Psoas muscle (tissue), 8 donors: ENCODE data around the gene NDUFA5. TPM values are rescaled to one million over a fixed set of nuclear protein-coding genes. Genes with fewer than 3 reads are reported as not detected.

Experiments used
- ATAC-seq, 4 donors: fragments of 200-7000 bp; cut with Tn5 transposase; one replicate each; pipeline ENCODE4 v1.9.1; 2020; ENCODE audit warnings: moderate library complexity in 3 of 4, mild to moderate bottlenecking in 2 of 4
- DNase-seq, 2 donors: peaks; one replicate each; pipeline ENCODE4 v3.0.0-alpha.2; 2020
- H3K27ac ChIP-seq: fragments of 200-600 bp; one replicate; pipeline ENCODE4 v1.8.0; 2022
- H3K27me3 ChIP-seq, 3 donors: fragments of 200-600 bp in 1 of 3; one replicate each; pipeline versions ENCODE4 v1.6.1 to v1.8.0; 2013 to 2022; ENCODE audit warnings: low read length in 2 of 3, mild to moderate bottlenecking in 2 of 3, moderate library complexity in 1 of 3; ENCODE audit not compliant: insufficient read depth in 3 of 3
- H3K36me3 ChIP-seq, 2 donors: fragments of 200-600 bp in 1 of 2; one replicate each; pipeline versions ENCODE4 v1.6.1 to v1.8.0; 2013 to 2022; ENCODE audit warnings: low read depth in 1 of 2, mild to moderate bottlenecking in 1 of 2, moderate library complexity in 1 of 2; ENCODE audit not compliant: insufficient read depth in 1 of 2
- H3K4me1 ChIP-seq: fragments of 200-600 bp; one replicate; pipeline ENCODE4 v1.8.0; 2022
- H3K4me3 ChIP-seq: fragments of 200-600 bp; one replicate; pipeline ENCODE4 v1.8.0; 2022; ENCODE audit warnings: mild to moderate bottlenecking
- H3K9me3 ChIP-seq: fragments of 200-600 bp; one replicate; pipeline ENCODE4 v1.8.0; 2022
- CTCF ChIP-seq: fragments of 200-600 bp; IDR thresholded peaks from one replicate; pipeline ENCODE4 v1.8.0; 2022; ENCODE audit warnings: antibody characterized with exemption
- WGBS, 3 donors: extraction: QIAGEN DNeasy Blood & Tissue Kit; methylation state at CpG; one replicate each; pipeline versions ENCODE4 v1.1.6 to v1.1.7; 2013; 5-methylcytosine and 5-hydroxymethylcytosine counted together
- intact Hi-C, 2 donors: fragments of 100-400 bp; cut with DNase I; formaldehyde crosslinking; loops; one replicate each; pipeline versions ENCODE4 v1.11.0 to v1.14.2; 2022
- polyA plus RNA-seq, 3 donors: library from polyadenylated mRNA; stranded (reverse); fragments of 200-250 nt; gene quantifications; one replicate each; pipeline ENCODE4 v1.2.3, GENCODE V29; 2013
- total RNA-seq, 4 donors: library from RNA; stranded (reverse); fragmentation: NEBNext Ultra II Directional in 2 of 4; extraction: Animal tissue kit (Norgen Biotek cat#: 25700) in 2 of 4; gene quantifications; one replicate each; pipeline versions ENCODE4 v1.2.1 to v1.2.4, GENCODE V29; 2021 to 2023
- donor health status: healthy with polysubstance abuse.
- donor health status: DM: no; HTN: no; CAD: no; lungs with moderate emphysema.
- donor health status: Bipolar disorder and iron deficiency.
- donor health status: healthy.
- donor health status: DM: yes; HTN: yes; CAD: no.
- donor health status: DM: no; HTN: no; CAD: no.
- donor health status: DM: no; HTN: no; CAD: no.
- donor health status: DM: yes; HTN: yes; CAD: no.

NDUFA5 gene
- total and polyA plus RNA-seq, 7 donors, result 99.2 to 234 (median 183) TPM

- ATAC-seq (no peak), DNase-seq (no peak)
- intact Hi-C loops, result loop anchor here (2.0 to 5.0 kb wide), 3 partner anchors 44 to 375 kb away; no protein-coding TSS in a partner anchor
- TF ChIP-seq CTCF, result no peak
- H3K4me1 ChIP-seq, result no peaks in the 10 kb centered on the region
- no peak overlapping the region for H3K4me3 ChIP-seq
- no peaks in the 10 kb centered on the region for H3K27me3 ChIP-seq
- H3K9me3 ChIP-seq, result no peaks in the 10 kb centered on the region
- no peaks in the 10 kb centered on the region for H3K36me3 ChIP-seq
- no peak overlapping the region for H3K27ac ChIP-seq
- 81 to 88% (median 82%) methylated on average over 3 of the region's 3 CpGs for WGBS, 3 donors
Measured at GRCh38 chr7:123492485-123492884, 65.1 kb downstream of the NDUFA5 start.

Other genes starting within 250 kb of the NDUFA5 start
- gene IQUB, start 23.2 kb downstream of the NDUFA5 start, total RNA-seq, result 1 to 10 TPM in 1 of 4 donors, under 1 TPM in 3; 0.32 to 3.5 (median 0.49) TPM
- gene IQUB, start 23.2 kb downstream of the NDUFA5 start, polyA plus RNA-seq, result under 1 TPM; 0.14 to 0.60 (median 0.28) TPM
- 10 to 100 TPM in 3 of 4 donors, 1 to 10 TPM in 1; 8.2 to 23.6 (median 11.5) TPM for gene ASB15, start 44.0 kb upstream of the NDUFA5 start, total RNA-seq
- gene ASB15, start 44.0 kb upstream of the NDUFA5 start, polyA plus RNA-seq, result 10 to 100 TPM in 1 of 3 donors, 1 to 10 TPM in 1, under 1 TPM in 1; 0.12 to 15.2 (median 1.3) TPM
- 1,000 to 10,000 TPM in 1 of 4 donors, 100 to 1,000 TPM in 3; 383 to 1,114 (median 640) TPM for gene LMOD2, start 98.0 kb upstream of the NDUFA5 start, total RNA-seq
- gene LMOD2, start 98.0 kb upstream of the NDUFA5 start, polyA plus RNA-seq, result 100 to 1,000 TPM in 2 of 3 donors, 1 to 10 TPM in 1; 6.9 to 341 (median 259) TPM
- 10 to 100 TPM; 28.9 to 37.8 (median 33.8) TPM for gene WASL, start 191.2 kb upstream of the NDUFA5 start, total RNA-seq
- gene WASL, start 191.2 kb upstream of the NDUFA5 start, polyA plus RNA-seq, result 10 to 100 TPM; 17.6 to 33.9 (median 18.4) TPM